NCI-H1092 (cell line): Measurements from ENCODE around the gene VAV1.

Experiments
- DNase-seq: peaks from one replicate; lab custom pipeline; 2025; lab: John Stamatoyannopoulos, UW

Gene VAV1

DNA sequence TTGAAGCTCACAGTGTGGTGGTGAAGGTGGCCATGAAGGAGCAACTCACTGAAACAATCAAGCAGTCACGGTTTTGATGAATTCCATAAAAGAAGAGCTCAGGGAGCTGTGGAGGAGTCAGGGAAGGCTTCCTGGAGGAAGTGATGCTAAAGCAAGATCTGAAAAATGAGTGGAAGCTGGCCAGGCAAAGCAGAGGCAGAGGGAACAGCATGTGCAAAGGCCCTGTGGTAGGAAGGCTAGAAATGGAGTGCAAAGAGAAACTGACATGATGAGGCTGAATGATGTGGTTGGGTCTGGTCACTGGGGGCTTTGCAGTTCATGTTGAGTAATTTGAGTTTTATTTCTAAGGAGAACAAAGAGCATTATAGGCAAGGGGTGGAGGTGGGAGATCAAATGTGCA lies 121.8 kb downstream of the VAV1 start:
- DNase-seq, result no peak

DNA sequence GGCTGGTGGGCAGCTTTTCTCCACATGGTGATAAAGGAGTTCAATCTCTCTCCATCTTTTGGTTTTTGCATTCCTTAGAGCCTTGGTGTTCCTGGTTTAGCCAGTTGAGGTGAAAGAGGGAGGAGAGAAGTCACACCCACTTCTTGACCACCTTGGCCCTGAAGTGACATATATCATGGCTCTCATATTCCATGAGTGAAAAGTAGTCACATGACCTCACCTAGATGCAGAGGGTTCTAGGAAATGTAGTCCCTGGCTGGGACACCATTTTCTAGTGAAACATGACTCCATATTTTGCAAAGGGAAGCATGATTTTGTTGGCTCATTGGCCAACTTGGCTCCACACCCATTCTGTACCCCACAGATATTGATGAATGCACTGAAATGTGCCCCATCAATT lies 130.9 kb downstream of the VAV1 start:
- no peak for DNase-seq

DNA sequence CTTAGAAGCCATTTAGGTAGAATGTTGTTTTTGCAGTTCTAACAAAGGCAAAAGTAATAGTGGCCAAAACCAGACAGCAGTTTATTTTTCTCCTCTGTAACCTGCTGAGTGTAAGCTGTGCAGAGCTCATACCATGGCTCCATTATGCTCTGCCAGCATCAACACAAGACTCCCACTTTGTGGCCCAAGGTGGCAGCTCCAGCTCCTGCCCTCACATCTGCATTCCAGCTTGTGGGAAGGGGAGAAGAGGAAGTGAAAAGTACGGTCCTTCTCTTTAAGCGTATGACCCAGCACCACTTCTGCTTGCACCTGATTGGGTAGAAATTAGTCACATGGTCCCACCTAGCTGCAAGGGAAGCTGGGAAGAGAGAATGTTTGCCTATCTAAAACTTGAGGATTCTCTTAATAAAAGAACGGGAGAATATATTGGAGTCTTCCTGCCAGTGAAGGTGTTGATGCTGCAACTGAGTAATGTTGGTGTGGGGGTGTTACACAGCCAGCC lies 134.1 kb downstream of the VAV1 start:
- no peak for DNase-seq
